ENCODE measurements around the gene CREBBP.

CREBBP gene

GRCh38 chr16:3761375-3762106 is 119.0 kb downstream of the CREBBP start:
- no peak for DNase-seq

DNA sequence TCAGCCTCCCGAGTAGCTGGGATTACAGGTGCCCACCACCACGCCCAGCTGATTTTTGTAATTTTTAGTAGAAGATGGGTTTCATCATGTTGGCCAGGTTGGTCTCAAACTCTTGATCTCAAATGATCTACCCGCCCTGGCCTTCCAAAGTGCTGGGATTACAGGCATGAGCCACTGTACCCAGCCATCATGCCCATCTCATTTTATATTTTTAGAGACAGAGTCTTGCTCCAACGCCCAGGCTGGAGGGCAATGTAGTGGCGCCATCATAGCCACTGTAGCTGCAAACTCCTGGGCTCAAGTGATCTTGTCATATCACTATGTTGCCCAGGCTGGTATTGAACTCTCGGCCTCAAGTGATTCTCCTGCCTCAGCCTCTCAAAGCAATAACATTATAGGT is 120.0 kb downstream of the CREBBP start:
- DNase-seq = no peak

DNA sequence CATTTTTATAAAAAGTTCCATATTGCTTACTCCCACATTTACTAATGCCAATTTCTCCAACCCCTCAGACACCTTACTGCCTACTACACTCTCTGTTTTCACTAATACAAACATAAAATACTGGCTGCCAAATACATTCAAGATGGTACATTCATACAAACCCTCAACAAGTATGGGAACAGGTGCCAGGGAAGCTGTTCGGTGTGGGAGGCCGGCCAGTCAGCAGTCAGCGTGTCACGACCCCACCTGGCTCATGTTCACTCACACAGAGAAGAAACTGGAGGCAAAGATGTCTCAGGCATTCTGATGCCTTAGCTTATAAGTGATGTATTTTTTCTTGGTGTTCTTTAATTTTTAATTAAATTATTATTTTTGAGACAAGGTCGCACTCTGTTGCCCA is 120.8 kb downstream of the CREBBP start:
- no peak for DNase-seq

DNA sequence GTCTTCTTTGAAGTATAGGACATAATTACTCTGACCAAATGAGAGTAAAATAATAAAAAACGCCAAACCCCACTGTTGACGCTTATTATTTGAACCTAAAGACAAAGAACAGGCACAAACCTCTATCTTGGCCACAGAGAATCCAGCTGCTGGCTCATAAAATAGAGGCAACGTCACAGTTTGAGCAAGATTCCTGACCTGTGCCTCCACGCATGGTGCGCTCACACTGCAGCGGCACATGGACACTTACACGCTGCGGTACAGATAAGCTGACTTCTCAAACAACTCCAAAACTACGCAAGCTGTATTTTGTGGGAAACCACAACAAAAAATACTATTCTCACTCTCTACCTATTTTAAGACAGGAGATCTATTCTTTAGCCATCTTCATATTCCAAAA is 124.4 kb downstream of the CREBBP start:
- no peak for DNase-seq

DNA sequence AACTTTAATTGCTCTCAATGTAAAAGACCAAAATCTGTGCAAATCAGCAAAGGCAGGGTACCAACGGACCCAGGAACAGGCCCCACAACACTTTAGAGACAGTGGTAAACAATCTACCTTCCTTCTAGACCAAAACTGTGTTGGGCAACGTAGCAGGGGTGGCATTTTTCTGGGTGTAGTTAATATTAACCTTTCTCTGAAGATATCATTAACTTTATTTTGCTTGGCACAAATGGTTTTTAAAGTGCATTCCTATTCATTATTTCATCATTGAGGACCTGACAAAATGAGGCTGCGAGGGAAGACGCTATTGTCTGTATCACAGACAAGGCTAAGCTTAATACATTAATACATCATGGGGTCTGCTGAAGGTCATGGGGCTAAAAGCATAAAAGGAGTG is 125.3 kb downstream of the CREBBP start:
- no peak for DNase-seq

- no peak for DNase-seq
These were observed 125.7 kb downstream of the CREBBP start for GRCh38 chr16:3754772-3755171.

- DNase-seq = no peak
These were observed 126.3 kb downstream of the CREBBP start for GRCh38 chr16:3754081-3754703.

DNA sequence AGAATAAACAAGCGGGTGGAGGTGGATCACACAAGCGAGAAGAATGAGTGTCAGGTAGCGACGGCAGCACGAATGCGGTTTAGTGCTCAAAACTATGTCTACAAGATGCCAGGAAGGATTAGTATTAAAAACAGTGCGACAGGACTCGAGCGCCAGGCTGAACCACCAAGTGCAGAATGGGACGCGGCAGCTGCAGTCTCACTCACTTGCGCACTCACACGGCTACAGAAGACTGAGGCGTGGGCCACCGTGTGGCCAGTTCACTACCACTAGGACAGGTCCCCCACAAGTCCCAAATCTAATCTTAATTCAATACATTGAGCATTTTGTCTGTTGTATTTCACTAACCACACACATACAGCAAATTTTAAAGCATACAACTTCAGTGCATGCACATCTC is 127.5 kb downstream of the CREBBP start:
- DNase-seq = no peak

DNA sequence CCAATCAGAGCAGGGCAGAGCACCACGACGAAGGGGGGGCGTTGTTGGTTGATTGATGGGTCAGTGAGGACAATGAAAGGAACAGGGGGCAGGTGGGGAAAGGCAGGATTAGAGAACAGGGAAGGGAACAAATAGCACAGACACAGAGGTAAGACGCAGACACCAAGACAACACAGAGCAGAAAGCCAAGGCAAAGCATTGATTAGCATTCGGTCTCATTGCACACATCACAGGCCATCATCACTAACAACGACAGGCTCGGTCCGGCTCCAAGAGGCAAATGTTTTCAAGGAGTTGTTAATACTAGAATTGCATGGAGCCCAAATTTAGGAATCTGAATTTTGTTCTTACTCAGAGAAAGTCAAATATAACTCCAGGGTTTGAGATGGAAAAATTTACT is 128.6 kb downstream of the CREBBP start:
- DNase-seq = no peak

GRCh38 chr16:3748307-3748706 is 132.2 kb downstream of the CREBBP start:
- no peak for DNase-seq

DNA sequence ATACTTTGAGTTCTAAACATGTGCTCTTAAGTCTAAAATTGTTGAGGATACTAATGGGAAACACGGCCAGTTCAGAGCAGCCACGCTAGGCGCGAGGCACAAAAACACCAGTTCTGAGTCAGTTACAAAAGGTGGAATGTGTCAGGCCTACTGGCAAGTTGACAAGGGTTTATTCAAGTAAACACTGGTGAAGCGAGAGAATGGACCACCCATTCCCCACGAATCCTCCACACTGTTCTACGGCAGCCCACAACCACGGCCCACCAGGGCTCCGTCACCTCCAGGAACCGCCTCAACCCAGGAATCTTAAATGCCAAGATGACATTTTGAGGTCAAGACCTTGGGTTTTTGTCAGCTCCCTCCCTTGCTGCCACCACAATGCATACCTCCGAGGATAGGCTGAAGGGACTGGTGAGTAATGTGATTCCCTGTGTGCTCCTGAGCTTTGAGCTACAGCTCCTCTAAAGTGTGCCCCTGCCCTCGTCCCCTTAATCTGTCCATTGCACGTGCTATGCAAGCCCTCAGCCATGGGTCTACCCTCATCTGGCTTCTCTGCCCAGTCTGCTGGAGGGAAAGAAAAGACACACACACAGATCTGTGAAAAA is 134.7 kb downstream of the CREBBP start:
- DNase-seq = no peak

- DNase-seq = no peak
These were observed 136.5 kb downstream of the CREBBP start for GRCh38 chr16:3744018-3744417.

DNA sequence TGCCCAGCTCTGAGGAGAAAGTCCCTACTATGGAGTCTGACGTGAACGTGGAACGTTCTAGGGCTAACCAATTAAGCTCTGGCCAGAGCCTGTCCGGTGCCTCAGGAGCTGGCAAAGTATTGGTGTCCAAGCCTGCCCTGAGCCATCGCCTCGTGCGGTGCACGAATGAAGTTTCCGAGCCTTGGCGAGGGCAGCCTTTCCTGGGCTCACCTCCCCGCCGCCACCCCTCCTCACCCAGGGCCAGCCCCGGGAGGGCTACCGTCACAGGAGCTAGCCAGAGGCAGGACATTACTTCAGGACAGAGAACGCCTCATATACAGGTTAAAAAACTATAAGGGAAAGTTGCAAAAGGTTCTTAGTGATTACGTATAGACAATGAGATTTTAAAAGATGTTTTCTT is 139.6 kb downstream of the CREBBP start:
- DNase-seq = no peak

DNA sequence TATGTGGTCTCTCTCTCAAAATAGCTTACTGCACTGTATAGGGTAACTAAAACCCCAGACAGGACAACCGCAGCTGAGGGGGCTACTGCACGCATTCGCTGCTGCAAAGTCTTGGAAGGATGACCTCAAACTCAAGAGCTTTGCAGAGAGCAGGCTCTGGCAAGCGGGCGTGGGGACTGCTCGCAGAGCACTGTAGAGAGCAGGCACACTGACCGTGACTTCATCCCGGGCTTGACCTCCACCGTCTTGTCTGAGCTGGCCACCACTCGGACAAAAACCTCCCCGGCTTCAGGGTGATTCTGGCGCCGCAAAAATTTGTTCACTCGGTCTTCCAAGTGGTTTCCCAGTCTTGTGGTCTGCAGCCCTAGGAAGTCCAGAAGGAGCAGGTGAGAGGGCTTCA is 140.3 kb downstream of the CREBBP start:
- DNase-seq = no peak

DNA sequence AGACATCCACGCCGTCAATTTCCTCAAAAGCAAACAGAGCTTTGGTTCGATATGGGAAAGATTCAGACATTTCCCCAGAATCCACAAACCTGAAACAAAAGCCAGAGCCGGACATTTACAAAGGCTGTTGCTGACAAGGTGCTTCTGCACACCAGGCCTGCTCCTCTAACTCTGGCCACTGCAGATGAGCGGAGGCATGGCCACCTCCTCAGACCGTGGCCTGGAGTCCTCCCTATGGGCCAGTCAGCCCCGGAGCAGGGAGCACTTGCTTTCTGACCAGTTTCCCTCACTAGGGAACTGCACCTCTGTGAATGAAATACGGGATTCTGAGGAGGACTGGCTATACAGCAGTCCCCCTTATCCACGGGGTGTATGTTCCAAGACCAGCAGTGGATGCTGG is 140.9 kb downstream of the CREBBP start:
- DNase-seq = no peak

GRCh38 chr16:3738541-3738940 is 142.0 kb downstream of the CREBBP start:
- no peak for DNase-seq

DNA sequence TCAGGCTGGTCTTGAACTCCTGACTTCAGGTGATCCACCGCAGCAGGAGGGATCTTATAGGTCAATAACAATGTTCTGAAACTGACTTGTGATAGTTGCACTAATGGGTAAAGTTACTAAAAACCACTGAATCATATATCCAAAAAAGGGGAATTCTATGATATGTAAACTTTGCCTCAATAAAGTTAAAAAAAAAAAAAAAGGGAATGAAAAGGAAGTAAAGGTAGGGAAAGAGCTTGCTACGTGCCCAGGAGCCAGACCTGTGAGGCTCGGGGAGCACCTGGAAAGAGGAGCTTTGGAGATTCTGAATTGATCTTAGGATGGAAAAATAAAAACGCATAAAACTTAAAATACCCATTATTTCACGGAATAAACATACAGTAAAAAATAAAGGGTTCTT is 142.4 kb downstream of the CREBBP start:
- DNase-seq = no peak

- no peak for DNase-seq
These were observed 143.3 kb downstream of the CREBBP start for GRCh38 chr16:3737181-3737580.

DNA sequence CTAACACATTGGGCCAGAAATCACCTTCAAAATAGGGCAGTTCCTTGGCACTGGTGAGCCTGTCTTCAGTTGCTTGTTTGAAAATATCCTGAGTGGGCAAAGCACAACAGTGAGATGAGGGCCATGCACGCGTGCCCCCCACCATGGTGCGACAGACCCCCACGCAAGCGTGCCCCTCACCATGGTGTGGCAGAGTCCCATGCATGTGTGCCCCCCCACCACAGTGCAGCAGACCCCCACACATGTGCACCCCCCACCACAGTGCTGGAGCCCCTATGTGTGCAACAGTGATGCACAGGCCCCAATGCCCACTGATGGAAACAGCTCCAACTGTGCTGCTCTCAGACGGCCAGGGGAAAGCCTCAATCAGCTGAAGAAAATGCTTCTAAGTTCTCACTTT is 144.4 kb downstream of the CREBBP start:
- no peak for DNase-seq

DNA sequence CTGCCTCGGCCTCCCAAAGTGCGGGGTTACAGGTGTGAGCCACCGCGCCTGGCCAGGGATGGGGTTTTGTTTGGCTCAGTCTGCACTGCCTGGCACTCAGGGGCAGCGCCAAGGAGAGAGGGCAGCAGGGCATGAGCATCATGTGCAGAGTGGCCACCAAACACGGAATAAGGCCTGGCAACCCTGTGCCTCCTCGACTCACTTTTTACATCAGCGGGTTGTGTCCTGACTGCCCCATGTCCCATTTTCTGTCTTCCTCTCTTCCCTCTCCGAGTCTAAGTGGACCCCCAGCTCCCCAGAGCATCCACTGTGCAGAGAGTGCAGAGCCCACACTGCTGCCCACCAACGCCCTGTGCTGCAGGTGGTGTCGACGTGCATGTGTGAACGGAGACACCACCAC is 145.0 kb downstream of the CREBBP start:
- no peak for DNase-seq

DNA sequence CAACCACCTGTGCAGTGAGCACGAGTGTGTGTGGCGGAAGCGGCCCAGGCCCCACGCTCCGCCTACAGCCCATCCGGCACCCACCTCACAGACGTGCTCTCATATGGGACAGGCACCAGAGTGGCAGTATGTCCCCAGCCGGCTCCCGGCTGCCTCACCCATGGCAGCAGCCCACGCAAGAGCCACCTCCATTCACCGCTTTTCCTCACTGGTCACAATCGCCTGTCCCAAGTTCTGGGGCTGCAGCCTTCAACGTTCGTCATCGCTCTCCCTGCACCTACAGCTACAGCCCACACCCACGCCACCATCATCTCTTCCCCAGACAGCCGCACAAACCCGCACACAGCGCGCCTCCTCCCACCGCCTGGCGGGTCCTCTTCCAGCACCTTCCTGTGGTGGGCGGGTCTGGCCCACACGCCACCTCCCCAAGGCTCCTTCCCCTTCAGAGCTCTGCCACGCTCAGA is 145.7 kb downstream of the CREBBP start:
- DNase-seq = no peak

DNA sequence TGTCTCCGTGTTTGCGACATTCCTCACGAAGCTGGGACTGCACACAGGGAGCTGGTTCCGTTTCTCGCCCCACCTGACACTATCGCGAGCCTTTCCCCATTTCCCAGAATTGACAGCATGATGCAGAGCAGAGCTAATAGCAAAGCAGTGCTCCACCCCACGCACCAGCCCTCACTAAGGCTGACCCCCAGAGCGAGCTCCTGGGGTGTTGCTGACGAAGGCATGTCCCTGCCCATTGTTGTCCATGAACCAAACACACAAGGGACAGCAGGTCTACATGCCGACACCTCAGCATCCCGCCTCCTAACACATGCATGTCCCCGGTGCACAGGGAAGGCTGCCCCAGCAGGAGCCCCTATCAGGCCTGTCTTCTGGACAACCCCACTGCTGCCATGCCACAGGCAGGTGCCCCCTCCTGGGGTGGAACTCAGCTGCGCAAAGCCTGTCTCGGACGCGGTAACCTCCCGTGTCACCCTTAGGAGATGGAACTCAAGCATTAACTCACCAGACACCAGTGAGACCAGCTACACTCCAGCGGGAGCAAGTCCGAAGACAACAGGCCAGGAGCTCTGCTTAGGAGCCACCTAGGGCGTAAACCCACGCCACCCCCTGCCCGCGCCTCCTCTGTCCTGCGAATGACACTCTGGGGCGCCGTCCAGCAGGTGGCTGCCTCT is 146.3 kb downstream of the CREBBP start:
- DNase-seq = no peak

DNA sequence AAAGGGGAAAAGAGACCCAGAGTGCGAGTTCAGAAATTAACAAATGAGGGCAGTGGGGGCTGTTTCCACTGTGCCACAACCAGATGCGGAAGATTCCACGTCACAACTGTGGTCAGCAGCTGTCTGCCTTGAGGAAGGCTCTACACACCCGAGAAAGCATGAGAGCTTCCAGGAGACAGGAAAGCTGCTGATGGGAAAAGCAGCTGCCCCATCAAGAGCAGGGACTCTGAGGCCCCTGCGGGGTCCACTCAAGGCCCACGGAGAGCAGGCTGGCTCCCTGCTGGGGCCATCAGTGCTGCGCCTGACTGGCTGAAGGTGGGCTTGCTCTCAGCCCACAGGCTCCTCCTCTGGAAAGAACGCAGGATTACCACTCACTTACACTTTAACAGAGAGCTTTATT is 148.3 kb downstream of the CREBBP start:
- DNase-seq = no peak
